Eye (tissue), 1 donor: ENCODE results near the gene DDAH1.

Experiments used
- DNase-seq: peaks from one replicate; pipeline ENCODE4 v3.0.0-alpha.2; 2015

Gene DDAH1

DNA sequence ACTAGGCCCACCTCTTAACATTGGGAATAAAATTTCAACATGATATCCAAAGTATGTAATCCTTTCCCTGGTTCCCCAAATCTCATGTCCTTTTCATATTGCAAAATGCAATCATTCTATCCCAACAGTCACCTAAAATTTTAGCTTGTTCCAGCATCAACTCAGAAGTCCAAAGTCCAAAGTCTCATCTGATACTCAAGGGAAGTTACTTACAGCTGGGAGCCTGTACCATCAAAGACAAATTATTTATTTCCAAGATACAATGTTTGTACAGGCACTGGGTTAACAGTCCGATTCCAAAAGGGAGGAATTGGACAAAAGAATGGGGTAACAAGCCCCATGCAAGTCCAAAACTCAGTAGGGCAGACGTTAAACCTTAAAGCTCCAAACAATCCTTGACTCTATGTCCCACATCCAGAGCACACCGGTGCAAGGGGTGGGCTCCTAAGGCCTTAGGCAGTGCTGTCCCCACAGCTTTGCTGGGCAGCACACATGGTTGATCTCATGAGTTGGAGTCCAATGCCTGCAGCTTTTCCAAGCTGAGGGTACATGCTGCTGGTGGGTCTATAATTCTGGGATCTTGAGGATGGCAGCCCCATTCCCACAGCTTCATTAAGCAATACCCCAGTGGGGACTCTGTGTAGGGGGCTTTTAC, 78.8 kb downstream of the DDAH1 start:
- DNase-seq: no peak

GRCh38 chr1:85379203-85380136, 85.5 kb downstream of the DDAH1 start:
- no peak for DNase-seq

DNA sequence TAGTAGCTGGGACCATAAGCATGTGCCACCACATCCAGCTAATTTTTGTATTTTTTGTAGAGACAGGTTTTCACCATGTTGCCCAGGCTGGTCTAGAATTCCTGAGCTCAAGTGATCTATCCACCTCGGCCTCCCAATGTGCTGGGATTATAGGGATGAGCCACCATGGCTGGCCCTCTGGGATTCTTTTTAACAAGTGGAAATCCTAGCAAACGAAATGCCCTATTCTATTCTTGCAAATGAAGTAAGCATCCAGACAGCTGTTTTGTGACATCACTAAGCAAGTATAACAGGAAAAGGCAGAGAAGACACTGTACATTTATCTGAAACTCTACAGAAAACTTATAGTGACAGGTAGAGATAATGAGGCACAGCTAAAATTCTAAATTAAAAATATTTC, 86.4 kb downstream of the DDAH1 start:
- DNase-seq: no peak

- no peak for DNase-seq
Measured at GRCh38 chr1:85376356-85376755, 88.6 kb downstream of the DDAH1 start.

- DNase-seq: no peak
Measured at GRCh38 chr1:85375493-85375892, 89.5 kb downstream of the DDAH1 start.

GRCh38 chr1:85374160-85374559, 90.8 kb downstream of the DDAH1 start:
- DNase-seq: no peak

DNA sequence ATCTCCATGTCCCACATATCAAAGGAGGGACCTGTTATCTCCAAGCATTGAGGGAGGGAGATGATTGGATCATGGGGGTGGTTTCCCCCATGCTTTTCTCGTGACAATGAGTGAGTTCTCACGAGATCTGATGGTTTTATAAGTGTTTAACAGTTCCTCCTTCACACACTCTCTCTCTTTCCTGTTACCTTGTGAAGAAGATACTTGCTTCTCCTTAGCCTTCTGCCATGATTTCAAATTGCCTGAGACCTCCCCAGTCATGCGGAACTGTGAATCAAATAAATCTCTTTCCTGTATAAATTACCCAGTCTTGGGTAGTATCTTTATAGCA, 91.6 kb downstream of the DDAH1 start:
- no peak for DNase-seq

GRCh38 chr1:85372683-85373377, 92.1 kb downstream of the DDAH1 start:
- peak; percentile 32 for DNase-seq

DNA sequence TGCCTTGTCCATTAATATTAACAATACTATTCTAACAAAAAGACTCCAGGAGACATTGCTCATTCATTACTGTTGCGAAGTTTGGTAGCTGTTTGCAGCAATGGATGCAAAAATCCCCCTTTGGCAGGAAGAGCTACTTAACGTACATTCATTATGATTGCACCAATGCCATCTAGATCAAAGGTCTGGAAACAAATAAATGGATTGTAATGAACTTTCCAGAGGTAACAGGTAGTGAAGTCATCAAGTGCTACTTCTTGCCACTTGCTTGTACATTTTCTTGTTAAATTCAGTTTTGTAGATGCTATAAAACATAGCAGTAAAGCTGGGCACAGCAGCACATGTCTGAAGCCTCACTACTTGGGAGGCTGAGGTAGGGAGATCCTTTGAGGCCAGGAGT, 93.9 kb downstream of the DDAH1 start:
- no peak for DNase-seq

- DNase-seq: no peak
Measured at GRCh38 chr1:85368073-85368770, 96.7 kb downstream of the DDAH1 start.

DNA sequence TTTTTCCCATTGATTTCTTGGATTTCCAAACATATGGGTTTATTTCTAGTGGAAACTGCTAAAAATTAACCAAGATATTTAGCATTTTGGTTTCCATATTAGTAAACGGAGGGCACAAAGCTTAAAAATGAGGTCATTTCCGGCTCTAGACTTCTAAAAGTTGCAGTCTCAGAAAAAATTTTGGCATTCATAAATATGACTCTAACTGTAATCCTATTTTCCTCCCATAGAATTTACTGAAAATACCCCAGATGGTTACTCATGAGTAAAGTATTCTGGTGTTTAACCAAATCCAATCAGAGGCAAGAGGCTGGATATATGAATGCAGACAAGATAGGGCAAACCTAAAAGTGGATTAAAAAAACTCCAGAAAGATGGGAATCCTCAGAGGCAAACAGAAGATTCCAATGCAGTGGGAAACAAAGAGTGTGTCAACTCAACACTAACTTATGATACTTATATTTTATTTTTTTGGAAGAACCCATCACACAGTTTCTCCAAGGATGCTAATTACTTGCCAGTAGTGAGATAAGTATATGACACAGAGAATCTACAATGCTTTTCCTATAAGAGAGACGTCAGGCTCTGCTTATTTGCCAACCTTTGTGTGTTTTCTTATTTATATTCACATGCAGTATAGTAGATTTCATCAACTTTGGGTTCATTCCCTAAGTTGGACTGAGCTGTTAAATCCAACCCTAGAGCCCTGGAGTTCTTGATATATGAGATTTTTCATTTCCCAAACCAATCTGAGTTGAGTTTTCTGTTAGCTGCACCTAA, 98.4 kb downstream of the DDAH1 start:
- no peak for DNase-seq

DNA sequence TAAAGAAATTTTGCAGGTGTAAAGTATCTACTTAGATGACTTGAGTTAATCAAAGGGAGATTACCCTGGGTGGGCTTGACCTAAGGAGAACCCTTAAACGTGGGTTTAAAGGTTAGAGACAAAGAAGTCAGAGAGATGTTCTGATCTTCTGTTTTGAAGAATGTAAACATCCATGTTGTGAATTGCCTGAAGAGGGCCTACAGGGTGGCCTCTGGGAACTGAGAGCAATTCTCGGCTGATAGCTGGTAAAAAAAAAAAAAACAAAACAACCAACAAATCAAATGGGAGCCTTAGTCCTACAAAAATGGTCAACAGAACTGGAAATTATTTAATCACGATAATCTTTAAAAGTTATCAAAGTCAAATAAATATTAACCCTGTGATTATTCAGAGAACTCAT, 99.1 kb downstream of the DDAH1 start:
- DNase-seq: no peak

GRCh38 chr1:85363521-85363920, 101.4 kb downstream of the DDAH1 start:
- no peak for DNase-seq

DNA sequence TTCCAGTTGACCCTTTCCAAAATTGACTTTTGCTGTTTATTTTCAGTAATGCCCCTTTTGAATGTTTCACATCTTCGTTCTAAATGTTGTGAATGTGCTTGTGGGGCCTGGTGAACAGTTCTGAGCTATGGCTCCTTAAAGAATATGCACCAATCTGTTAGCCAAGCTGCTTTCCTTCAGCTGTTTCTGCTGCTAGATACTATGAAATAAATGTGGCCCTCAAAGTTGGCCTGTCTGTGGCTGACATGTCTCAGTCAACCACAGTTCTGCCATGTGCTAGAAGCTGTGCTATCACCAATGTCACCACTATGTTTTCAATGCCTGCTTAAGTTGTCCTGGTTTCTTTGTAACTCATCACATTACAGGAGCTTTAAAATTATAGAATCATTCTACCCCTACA, 101.9 kb downstream of the DDAH1 start:
- no peak for DNase-seq

GRCh38 chr1:85361606-85362296, 103.2 kb downstream of the DDAH1 start:
- DNase-seq: no peak

DNA sequence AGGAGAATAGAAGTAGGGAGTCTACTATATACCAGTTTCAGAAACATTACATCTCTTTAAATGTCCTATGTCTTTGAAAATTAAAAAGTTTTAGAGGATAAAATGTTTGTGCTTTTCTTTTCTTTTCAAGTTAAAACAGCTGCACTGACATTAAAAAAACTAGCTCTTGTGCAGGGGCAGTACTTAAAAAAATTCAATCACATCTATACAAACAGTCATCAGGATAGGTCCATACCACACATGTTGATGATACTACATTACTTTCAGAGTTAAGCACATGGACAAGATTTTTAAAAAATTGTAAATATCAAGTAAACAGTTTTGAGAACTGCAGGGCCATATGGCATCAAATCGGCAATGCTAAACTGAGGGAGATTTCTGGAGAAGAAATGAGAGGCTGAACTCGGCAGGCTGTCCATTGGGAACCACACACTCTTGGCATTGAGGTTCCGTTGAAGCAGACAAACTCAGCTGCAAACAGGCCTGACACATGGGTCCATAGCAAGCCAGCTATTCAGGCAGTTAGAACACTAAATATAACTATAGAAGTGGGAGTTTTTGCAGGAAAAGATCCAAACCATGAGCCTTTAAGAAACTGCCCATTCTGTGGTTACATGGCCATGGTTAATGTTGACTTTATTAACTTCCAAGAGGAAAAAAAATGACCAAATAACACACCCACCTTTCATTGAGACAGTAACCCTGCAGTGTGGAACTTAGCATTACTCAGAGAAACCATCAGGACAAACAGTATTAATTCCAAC, 104.0 kb downstream of the DDAH1 start:
- DNase-seq: no peak

GRCh38 chr1:85359874-85360721, 104.9 kb downstream of the DDAH1 start:
- DNase-seq: no peak

- no peak for DNase-seq
Measured at GRCh38 chr1:85358702-85359438, 106.1 kb downstream of the DDAH1 start.

GRCh38 chr1:85357817-85358216, 107.1 kb downstream of the DDAH1 start:
- no peak for DNase-seq
